ENCODE data around the gene CACNA1H. TPM values are rescaled to one million over a fixed set of nuclear protein-coding genes. Genes with fewer than 3 reads are reported as not detected.

Gene CACNA1H
- total RNA-seq, 1 experiment from 2014 or later = 31.1 TPM

DNA sequence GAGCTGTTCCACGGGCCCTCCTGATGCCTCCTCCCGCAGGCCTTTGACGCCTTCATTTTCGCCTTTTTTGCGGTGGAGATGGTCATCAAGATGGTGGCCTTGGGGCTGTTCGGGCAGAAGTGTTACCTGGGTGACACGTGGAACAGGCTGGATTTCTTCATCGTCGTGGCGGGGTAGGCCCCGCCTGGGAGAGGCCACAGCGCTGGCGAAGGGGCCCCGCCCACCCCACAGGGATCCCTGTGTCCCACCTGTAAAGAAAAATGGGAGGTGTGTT lies 42.4 kb downstream of the CACNA1H start:
- Histone ChIP-seq H3K4me1 (ENCODE audit: control insufficient read depth, insufficient read depth, low read length) (peaks cover 34% of the 10 kb centered on the region), H3K9me3 (ENCODE audit: control insufficient read depth, insufficient read depth, low read depth, low read length) (no peaks in the 10 kb centered on the region), H3K27ac (ENCODE audit: low read length) (no peak overlapping the region), H3K4me3 (ENCODE audit: low read depth in 2 of 2, low read length in 2 of 2) (no peak overlapping the region), H3K27me3 (ENCODE audit: control insufficient read depth, insufficient read depth, low read length) (no peaks in the 10 kb centered on the region), H3K36me3 (ENCODE audit: control insufficient read depth, insufficient read depth, low read length) (no peaks in the 10 kb centered on the region)
- POLR2A ChIA-PET = no interaction called here
- in situ Hi-C loops (cut with HindIII; ENCODE audit: low pct_unique_long_range_greater_than_20kb, low sequenced_read_pairs) = no loop called here
- DNase-seq (ENCODE audit: low read depth, low spot score) (no peak), ATAC-seq (no peak)
- BruUV-seq (replicated peaks) = no TSS peak
- intact Hi-C loops (cut with micrococcal nuclease; ENCODE audit: unreplicated experiment) = loop anchor here (2.0 kb wide), 1 partner anchor 89 kb away; no protein-coding TSS in a partner anchor
- TF ChIP-seq POLR2AphosphoS5 (IDR thresholded peaks at IDR 0.05; ENCODE audit: low read depth, low read length) (no peak), SIN3A (IDR thresholded peaks at IDR 0.05; ENCODE audit: borderline replicate concordance, insufficient read depth, low read depth, low read length) (no peak)
- CTCF ChIA-PET = no interaction called here

GRCh38 chr16:1196494-1196893 lies 43.6 kb downstream of the CACNA1H start:
- in situ Hi-C loops (cut with HindIII; ENCODE audit: low pct_unique_long_range_greater_than_20kb, low sequenced_read_pairs) (no loop called here), intact Hi-C loops (cut with micrococcal nuclease; ENCODE audit: unreplicated experiment) (no loop called here)
- H3K27me3 ChIP-seq (ENCODE audit: control insufficient read depth, insufficient read depth, low read length) = no peaks in the 10 kb centered on the region
- DNase-seq (ENCODE audit: low read depth, low spot score) = no peak
- no peak for ATAC-seq
- no peak for TF ChIP-seq TCF7L2 (IDR thresholded peaks at IDR 0.05; ENCODE audit: low read depth, low read length)
- TF ChIP-seq, protein P1, sequence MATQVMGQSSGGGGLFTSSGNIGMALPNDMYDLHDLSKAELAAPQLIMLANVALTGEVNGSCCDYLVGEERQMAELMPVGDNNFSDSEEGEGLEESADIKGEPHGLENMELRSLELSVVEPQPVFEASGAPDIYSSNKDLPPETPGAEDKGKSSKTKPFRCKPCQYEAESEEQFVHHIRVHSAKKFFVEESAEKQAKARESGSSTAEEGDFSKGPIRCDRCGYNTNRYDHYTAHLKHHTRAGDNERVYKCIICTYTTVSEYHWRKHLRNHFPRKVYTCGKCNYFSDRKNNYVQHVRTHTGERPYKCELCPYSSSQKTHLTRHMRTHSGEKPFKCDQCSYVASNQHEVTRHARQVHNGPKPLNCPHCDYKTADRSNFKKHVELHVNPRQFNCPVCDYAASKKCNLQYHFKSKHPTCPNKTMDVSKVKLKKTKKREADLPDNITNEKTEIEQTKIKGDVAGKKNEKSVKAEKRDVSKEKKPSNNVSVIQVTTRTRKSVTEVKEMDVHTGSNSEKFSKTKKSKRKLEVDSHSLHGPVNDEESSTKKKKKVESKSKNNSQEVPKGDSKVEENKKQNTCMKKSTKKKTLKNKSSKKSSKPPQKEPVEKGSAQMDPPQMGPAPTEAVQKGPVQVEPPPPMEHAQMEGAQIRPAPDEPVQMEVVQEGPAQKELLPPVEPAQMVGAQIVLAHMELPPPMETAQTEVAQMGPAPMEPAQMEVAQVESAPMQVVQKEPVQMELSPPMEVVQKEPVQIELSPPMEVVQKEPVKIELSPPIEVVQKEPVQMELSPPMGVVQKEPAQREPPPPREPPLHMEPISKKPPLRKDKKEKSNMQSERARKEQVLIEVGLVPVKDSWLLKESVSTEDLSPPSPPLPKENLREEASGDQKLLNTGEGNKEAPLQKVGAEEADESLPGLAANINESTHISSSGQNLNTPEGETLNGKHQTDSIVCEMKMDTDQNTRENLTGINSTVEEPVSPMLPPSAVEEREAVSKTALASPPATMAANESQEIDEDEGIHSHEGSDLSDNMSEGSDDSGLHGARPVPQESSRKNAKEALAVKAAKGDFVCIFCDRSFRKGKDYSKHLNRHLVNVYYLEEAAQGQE (IDR thresholded peaks at IDR 0.05; ENCODE audit: insufficient read depth in 1 of 2, low read depth in 2 of 2, low read length in 1 of 2) = no peak
- TF ChIP-seq POLR2AphosphoS5 (IDR thresholded peaks at IDR 0.05; ENCODE audit: low read depth, low read length) = no peak
- no peak for TF ChIP-seq CTCF (IDR thresholded peaks at IDR 0.05)
- no peak for TF ChIP-seq SIN3A (IDR thresholded peaks at IDR 0.05; ENCODE audit: borderline replicate concordance, insufficient read depth, low read depth, low read length)
- CTCF ChIA-PET = no interaction called here
- H3K9me3 ChIP-seq (ENCODE audit: control insufficient read depth, insufficient read depth, low read depth, low read length) = no peaks in the 10 kb centered on the region
- H3K36me3 ChIP-seq (ENCODE audit: control insufficient read depth, insufficient read depth, low read length) = no peaks in the 10 kb centered on the region
- H3K4me3 ChIP-seq (ENCODE audit: low read depth in 2 of 2, low read length in 2 of 2) = no peak overlapping the region
- peaks cover 34% of the 10 kb centered on the region for H3K4me1 ChIP-seq (ENCODE audit: control insufficient read depth, insufficient read depth, low read length)
- H3K27ac ChIP-seq (ENCODE audit: low read length) = no peak overlapping the region
- BruUV-seq (replicated peaks) = no TSS peak
- POLR2A ChIA-PET = no interaction called here

DNA sequence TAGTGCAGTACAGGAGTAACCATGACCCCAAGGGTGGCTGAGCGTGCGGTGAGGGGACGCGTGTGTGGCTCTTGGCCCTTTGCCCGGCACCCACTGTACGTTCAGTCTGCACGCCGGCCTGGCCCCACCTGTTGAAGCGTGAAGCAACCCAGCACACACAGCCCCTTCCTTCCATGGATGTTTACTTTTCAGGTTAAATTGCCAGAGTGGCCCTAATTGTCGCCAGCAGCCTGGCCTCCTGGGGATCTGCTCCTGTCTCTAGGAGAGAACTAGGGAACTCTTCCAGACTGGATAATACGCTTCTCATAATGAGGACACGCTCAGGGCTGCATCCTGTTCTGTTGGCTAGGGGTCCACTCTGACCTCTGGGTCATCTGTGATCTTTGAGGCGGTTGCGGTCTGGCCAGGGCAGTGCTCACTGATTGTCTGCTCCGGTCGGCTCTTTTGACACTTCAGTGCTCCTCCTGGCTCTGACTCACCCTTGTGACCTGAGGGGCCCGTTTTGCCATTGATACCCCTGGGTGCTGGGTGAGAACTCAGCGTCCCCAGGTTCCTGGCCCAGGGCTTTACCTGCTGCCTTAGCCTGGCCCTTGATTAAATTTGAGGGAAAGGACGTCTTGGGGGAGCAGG lies 44.4 kb downstream of the CACNA1H start:
- CTCF ChIA-PET = no interaction called here
- in situ Hi-C loops (cut with HindIII; ENCODE audit: low pct_unique_long_range_greater_than_20kb, low sequenced_read_pairs) = no loop called here
- no peak for ATAC-seq

More for the DNA sequence above, 44.4 kb downstream of the CACNA1H start:
- Histone ChIP-seq H3K4me3 (ENCODE audit: low read depth in 2 of 2, low read length in 2 of 2) (no peak overlapping the region), H3K9me3 (ENCODE audit: control insufficient read depth, insufficient read depth, low read depth, low read length) (no peaks in the 10 kb centered on the region), H3K4me1 (ENCODE audit: control insufficient read depth, insufficient read depth, low read length) (peaks cover 30% of the 10 kb centered on the region), H3K36me3 (ENCODE audit: control insufficient read depth, insufficient read depth, low read length) (no peaks in the 10 kb centered on the region), H3K27me3 (ENCODE audit: control insufficient read depth, insufficient read depth, low read length) (no peaks in the 10 kb centered on the region), H3K27ac (ENCODE audit: low read length) (no peak overlapping the region)
- DNase-seq (ENCODE audit: low read depth, low spot score) = no peak
- intact Hi-C loops (cut with micrococcal nuclease; ENCODE audit: unreplicated experiment) = no loop called here
- TF ChIP-seq TCF7L2 (IDR thresholded peaks at IDR 0.05; ENCODE audit: low read depth, low read length) (no peak), SIN3A (IDR thresholded peaks at IDR 0.05; ENCODE audit: borderline replicate concordance, insufficient read depth, low read depth, low read length) (no peak), POLR2AphosphoS5 (IDR thresholded peaks at IDR 0.05; ENCODE audit: low read depth, low read length) (no peak)
- TF ChIP-seq, protein P1 (IDR thresholded peaks at IDR 0.05; ENCODE audit: insufficient read depth in 1 of 2, low read depth in 2 of 2, low read length in 1 of 2) = no peak
- BruUV-seq (replicated peaks) = no TSS peak
- POLR2A ChIA-PET = no interaction called here
